T-cell (primary cell): Measurements from ENCODE around the gene SCAMP4. TPM values are rescaled to one million over a fixed set of nuclear protein-coding genes. Genes with fewer than 3 reads are reported as not detected.

ENCODE experiments used
- ATAC-seq, 4 experiments: fragments of 200-7000 bp in 3 of 4; fragments of 150-1000 bp in 1 of 4; cut with Tn5 transposase; replicated peaks in 1 of 4; 1 replicate in 3 of 4; 2 replicates in 1 of 4; pipeline ENCODE4 v1.10.0; 2021; ENCODE audit warnings: moderate library complexity in 3 of 4, mild to moderate bottlenecking in 2 of 4, moderate number of reproducible peaks in 1 of 4
- CTCF ChIA-PET, 2 donors: fragments of 300-600 bp; sonication (Branson Sonifier 250); formaldehyde crosslinking; loops; one replicate each; lab custom pipeline; 2022; ENCODE audit warnings: antibody characterized with exemption in 2 of 2; lab: Charles Lee
- POLR2A ChIA-PET, 2 donors: fragments of 300-600 bp; sonication (Branson Sonifier 250); formaldehyde crosslinking; loops; one replicate each; lab custom pipeline; 2022; ENCODE audit warnings: antibody characterized with exemption in 2 of 2; lab: Charles Lee
- DNase-seq, 35 experiments: peaks; one replicate each; pipeline versions ENCODE4 v3.0.0 to v3.0.0-alpha.2; 2013 to 2023
- H3K27ac ChIP-seq: one replicate; pipeline ENCODE4 v1.5.1; 2013; ENCODE audit warnings: low read length
- H3K27me3 ChIP-seq, 2 experiments: replicated peaks in 1 of 2; 1 replicate in 1 of 2; 2 replicates in 1 of 2; pipeline versions ENCODE4 v1.6.1 to v1.7.0; 2013; ENCODE audit warnings: low read length in 1 of 2, mixed read lengths in 1 of 2; ENCODE audit not compliant: control insufficient read depth in 2 of 2, insufficient read depth in 2 of 2; ENCODE audit errors: extremely low read depth in 1 of 2
- H3K36me3 ChIP-seq, 2 donors: 1 replicate in 1 of 2; 2 replicates in 1 of 2; pipeline versions ENCODE4 v1.6.1 to v1.7.0; 2013; ENCODE audit warnings: low read length in 1 of 2; ENCODE audit not compliant: control insufficient read depth in 2 of 2, insufficient read depth in 1 of 2; ENCODE audit errors: extremely low read depth in 1 of 2
- H3K4me1 ChIP-seq, 2 experiments: 1 replicate in 1 of 2; 2 replicates in 1 of 2; pipeline versions ENCODE4 v1.6.1 to v1.7.0; 2013; ENCODE audit warnings: low read length in 2 of 2, mixed read lengths in 1 of 2; ENCODE audit not compliant: insufficient read depth in 2 of 2, control insufficient read depth in 1 of 2; ENCODE audit errors: extremely low read depth in 1 of 2
- H3K4me3 ChIP-seq, 2 donors: 1 replicate in 1 of 2; 2 replicates in 1 of 2; pipeline versions ENCODE4 v1.5.1 to v1.7.0; 2013; ENCODE audit warnings: mild to moderate bottlenecking in 2 of 2, low read length in 1 of 2, moderate library complexity in 1 of 2; ENCODE audit not compliant: control insufficient read depth in 1 of 2; ENCODE audit errors: extremely low read depth in 1 of 2
- H3K9me3 ChIP-seq: 2 replicates; pipeline ENCODE4 v1.7.0; 2013
- H3K27ac Mint-ChIP-seq, 2 donors: one replicate each; pipeline ENCODE4 v1.8.0; 2020 to 2021; ENCODE audit warnings: mild to moderate bottlenecking in 2 of 2, mixed read lengths in 2 of 2
- H3K27me3 Mint-ChIP-seq, 2 donors: one replicate each; pipeline ENCODE4 v1.8.0; 2021 to 2022; ENCODE audit warnings: mixed read lengths in 2 of 2
- H3K36me3 Mint-ChIP-seq: one replicate; pipeline ENCODE4 v1.8.0; 2021; ENCODE audit warnings: mixed read lengths
- H3K4me1 Mint-ChIP-seq, 3 donors: one replicate each; pipeline ENCODE4 v1.8.0; 2020 to 2022; ENCODE audit warnings: mixed read lengths in 3 of 3, mild to moderate bottlenecking in 1 of 3
- H3K4me3 Mint-ChIP-seq, 3 donors: one replicate each; pipeline ENCODE4 v1.8.0; 2020 to 2022; ENCODE audit warnings: mild to moderate bottlenecking in 3 of 3, mixed read lengths in 3 of 3, moderate library complexity in 3 of 3
- H3K9me3 Mint-ChIP-seq, 3 donors: one replicate each; pipeline ENCODE4 v1.8.0; 2020 to 2022; ENCODE audit warnings: mixed read lengths in 3 of 3
- WGBS: methylation state at CpG from one replicate; pipeline ENCODE4 v1.1.5; 2013; ENCODE audit warnings: missing lambda C conversion rate; ENCODE audit not compliant: insufficient coverage; 5-methylcytosine and 5-hydroxymethylcytosine counted together
- total RNA-seq, 35 experiments: library from RNA in 6 of 35; stranded (reverse) in 6 of 35; fragments of 120-200 nt in 1 of 35; gene quantifications; one replicate each; pipeline versions ENCODE4 v1.2.1 to v1.2.4 and lab custom pipeline; 2013 to 2026

Gene SCAMP4
- total RNA-seq, 5 donors from 2014 or later (not counting 1 experiment from before 2014, with no cell fraction given), result 24.8 to 49.2 (median 27.5) TPM

DNA sequence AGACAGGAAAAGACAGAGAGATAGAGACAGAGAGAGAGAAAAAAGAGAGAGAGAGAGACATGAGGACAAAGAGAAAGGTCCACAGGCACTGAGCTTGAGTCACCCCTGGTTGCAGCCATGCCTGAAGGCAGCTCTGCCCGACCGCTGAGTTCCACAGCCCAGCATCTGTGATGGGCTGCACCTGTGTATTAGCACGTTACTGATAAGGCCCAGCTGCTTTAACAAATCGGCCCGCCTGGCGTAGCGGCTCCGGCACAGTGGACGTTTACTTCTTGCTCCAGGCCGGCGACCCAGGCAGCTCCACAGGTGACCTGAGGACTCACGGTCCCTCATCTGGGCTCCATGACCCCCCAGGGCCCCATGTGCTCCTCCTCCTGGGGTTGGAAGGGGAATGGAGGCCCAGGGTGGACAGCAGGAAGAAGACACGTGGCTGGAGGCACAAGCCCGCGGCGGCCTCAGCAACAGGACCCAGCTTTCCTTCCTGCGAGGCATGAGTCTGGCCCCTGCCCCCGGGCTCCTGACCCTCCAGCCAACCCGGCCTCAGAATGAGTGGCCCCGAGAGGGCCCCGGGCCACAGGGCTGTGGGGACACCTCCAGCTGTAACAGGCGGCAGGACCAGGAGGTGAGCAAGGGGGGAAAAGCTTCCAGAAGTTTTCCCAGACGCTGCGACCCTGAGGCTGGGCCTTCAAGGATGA is 31.9 kb downstream of the SCAMP4 start:
- H3K36me3 Mint-ChIP-seq, result no peaks in the 10 kb centered on the region
- peaks cover 0 to 3% (median 2%) of the 10 kb centered on the region in 3 donors for H3K9me3 Mint-ChIP-seq
- Histone ChIP-seq H3K9me3 (no peaks in the 10 kb centered on the region), H3K36me3 (no peaks in the 10 kb centered on the region), H3K4me1 (peaks cover 3 to 18% of the 10 kb centered on the region in 2 experiments), H3K27me3 (no peaks in the 10 kb centered on the region), H3K4me3 (no peak overlapping the region), H3K27ac (no peak overlapping the region)
- H3K27me3 Mint-ChIP-seq, result no peaks in the 10 kb centered on the region
- ChIA-PET POLR2A (no interaction called here), CTCF (interaction anchor here (0.7 to 1.0 kb wide), 2 partner anchors 9 to 132 kb away, joined by 3 to 4 read pairs; no protein-coding TSS in a partner anchor)
- no peak overlapping the region for H3K4me3 Mint-ChIP-seq
- peak overlapping the region; percentile 27 to 77 for H3K27ac Mint-ChIP-seq
- 95% methylated on average over 22 of the region's 24 CpGs for WGBS
- DNase-seq, result no peak
- no peak for ATAC-seq
- H3K4me1 Mint-ChIP-seq, result peaks cover 24 to 33% (median 27%) of the 10 kb centered on the region in 3 donors

- no peaks in the 10 kb centered on the region for H3K27me3 Mint-ChIP-seq
- ChIA-PET POLR2A (no interaction called here), CTCF (no interaction called here)
- H3K36me3 Mint-ChIP-seq, result no peaks in the 10 kb centered on the region
- WGBS, result 90% methylated on average over 2 of the region's 7 CpGs
- peaks cover 29 to 35% (median 30%) of the 10 kb centered on the region in 3 donors for H3K4me1 Mint-ChIP-seq
- Histone ChIP-seq H3K36me3 (no peaks in the 10 kb centered on the region), H3K4me3 (no peak overlapping the region), H3K4me1 (peaks cover 5 to 23% of the 10 kb centered on the region in 2 experiments), H3K9me3 (no peaks in the 10 kb centered on the region), H3K27ac (no peak overlapping the region), H3K27me3 (no peaks in the 10 kb centered on the region)
- H3K9me3 Mint-ChIP-seq, result peaks cover 0 to 3% (median 2%) of the 10 kb centered on the region in 3 donors
- H3K4me3 Mint-ChIP-seq, result peak overlapping the region in 1 of 3 donors; percentile 23
- no peak for ATAC-seq
- H3K27ac Mint-ChIP-seq, result peak overlapping the region in 1 of 2 donors; percentile 58
- no peak for DNase-seq
Measured at GRCh38 chr19:1938071-1938470, 32.9 kb downstream of the SCAMP4 start.

DNA sequence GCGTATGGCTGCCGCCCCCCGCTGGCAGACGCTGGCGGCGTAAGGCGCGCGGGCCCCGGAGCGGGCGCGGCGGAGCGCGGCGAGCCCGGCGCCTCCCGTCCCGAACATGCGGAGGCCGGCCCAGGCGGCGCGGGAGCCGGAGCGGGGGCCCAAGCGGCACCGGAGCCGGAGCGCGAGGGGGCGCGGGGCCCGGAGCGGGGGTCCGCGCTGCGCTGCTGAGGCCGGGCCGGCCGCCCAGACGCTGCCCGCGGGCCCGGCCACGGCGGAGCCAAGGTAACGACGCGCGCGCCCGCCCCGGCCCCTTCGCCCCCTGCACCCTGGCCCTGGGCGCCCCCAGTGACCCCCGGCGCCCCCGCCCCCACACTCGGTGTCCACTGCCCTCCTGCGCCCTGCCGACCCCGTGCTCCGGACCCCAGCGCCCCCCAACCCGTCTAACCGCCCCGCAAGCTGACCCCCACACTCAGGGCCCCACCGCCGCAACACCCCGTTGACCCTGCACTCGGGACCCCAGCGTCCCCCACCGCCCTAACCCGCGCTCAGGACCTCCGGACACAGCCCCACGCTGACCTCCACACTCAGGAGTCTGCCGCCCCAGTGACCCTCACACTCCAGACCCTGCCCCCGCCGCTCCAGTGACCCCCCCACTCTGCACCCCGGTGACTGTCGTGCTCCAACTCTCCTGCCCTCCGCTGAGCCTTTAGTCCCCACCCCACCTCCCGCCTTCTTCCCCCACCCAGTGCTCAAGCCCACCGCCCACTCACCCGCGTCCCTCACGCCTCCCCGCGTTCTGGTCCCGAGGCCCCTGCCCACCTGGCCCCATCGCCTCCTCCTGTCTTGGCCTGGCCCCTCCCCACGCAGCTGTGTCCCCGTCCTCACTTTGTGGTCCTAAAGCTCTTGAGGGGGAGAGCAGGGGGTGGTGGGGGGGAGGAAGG is 36.2 kb downstream of the SCAMP4 start, which contains the start of gene CSNK1G2:
TSS of gene CSNK1G2 (plus strand) at position 27 of the 932 bp plus-strand sequence. CDS start 28,601 bp downstream, outside the sequence.
- DNase-seq (peak in 4 of 35 experiments; percentile 15 to 27 (median 22)), ATAC-seq (peak; percentile 46 to 67 (median 62))

DNA sequence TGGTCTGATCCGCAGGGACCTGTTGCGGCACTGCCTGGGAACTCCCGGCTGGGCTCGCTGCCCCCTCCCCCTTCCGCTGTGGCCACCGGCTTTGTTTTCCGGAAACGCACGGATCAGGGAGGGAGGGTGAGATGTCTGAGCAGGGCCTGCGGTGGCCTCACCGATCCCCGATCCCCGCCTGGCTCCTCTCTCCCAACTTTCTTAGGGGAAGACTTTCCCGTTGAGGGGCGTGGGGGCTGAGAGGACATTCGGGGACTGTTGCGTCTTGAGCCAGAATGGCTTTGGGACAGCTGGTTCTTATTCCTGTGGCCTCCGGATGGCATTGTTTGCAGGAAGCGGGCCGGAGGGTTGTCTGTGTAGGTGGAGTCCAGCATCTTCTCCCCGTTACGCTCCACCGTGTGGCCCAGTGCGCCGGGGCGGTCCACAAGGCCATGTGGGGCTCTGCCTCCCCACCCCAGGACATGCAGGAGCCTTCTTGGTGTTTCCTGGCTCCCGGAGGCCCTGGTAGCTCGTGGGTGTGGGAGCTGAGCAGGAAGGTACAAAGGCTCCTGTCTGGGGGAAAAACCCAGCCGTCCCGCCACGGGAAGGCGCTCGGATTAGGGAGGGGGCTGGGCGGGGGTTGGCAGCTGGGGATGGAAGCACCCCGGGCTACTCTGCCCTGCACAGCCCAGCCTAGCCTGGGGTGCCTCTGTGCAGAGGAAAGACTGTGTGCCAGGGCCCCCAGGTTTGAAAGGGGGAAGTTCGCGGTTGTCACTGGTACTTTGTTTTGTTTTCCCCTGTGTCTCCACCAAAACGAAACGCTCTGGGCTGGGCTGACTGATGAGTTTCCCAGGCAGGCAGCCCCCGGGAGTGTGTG is 37.1 kb downstream of the SCAMP4 start:
- peak; percentile 53 to 63 (median 55) for ATAC-seq
- Histone ChIP-seq H3K9me3 (no peaks in the 10 kb centered on the region), H3K27ac (peak overlapping the region; percentile 96), H3K27me3 (no peaks in the 10 kb centered on the region), H3K4me3 (peak overlapping the region; percentile 70 to 94), H3K4me1 (peaks cover 19 to 59% of the 10 kb centered on the region in 2 experiments), H3K36me3 (peaks cover 0 to 8% of the 10 kb centered on the region in 2 donors)
- CTCF ChIA-PET, result interaction anchor here in 1 of 2 donors (0.5 kb wide), 1 partner anchor 156 kb away, joined by 3 read pairs; no protein-coding TSS in a partner anchor
- no peaks in the 10 kb centered on the region for H3K27me3 Mint-ChIP-seq
- H3K27ac Mint-ChIP-seq, result peak overlapping the region; percentile 98
- peak overlapping the region; percentile 87 to 96 (median 92) for H3K4me3 Mint-ChIP-seq
- H3K9me3 Mint-ChIP-seq, result no peaks in the 10 kb centered on the region
- peak; percentile 57 to 90 (median 75) for DNase-seq
- H3K4me1 Mint-ChIP-seq, result peaks cover 28 to 42% (median 36%) of the 10 kb centered on the region in 3 donors
- under 1% methylated on average over 27 of the region's 40 CpGs for WGBS
- POLR2A ChIA-PET, result interaction anchor here (0.6 to 1.0 kb wide), 3 partner anchors 100 to 514 kb away, joined by 3 to 4 read pairs (median 3); no protein-coding TSS in a partner anchor
- no peaks in the 10 kb centered on the region for H3K36me3 Mint-ChIP-seq

More for the DNA sequence above, 36.2 kb downstream of the SCAMP4 start, which contains the start of gene CSNK1G2:
- Histone ChIP-seq H3K4me3 (peak within 1 kb of the TSS; percentile 70 to 94), H3K4me1 (peaks cover 19 to 53% of the 10 kb centered on the region in 2 experiments), H3K27ac (peak within 1 kb of the TSS; percentile 97), H3K9me3 (no peaks in the 10 kb centered on the region), H3K27me3 (no peaks in the 10 kb centered on the region), H3K36me3 (peaks cover 0 to 2% of the 10 kb centered on the region in 2 donors)
- Mint-ChIP-seq H3K27me3 (no peaks in the 10 kb centered on the region), H3K4me3 (peak within 1 kb of the TSS; percentile 87 to 96 (median 92)), H3K36me3 (no peaks in the 10 kb centered on the region), H3K4me1 (peaks cover 32 to 39% (median 37%) of the 10 kb centered on the region in 3 donors), H3K9me3 (no peaks in the 10 kb centered on the region), H3K27ac (peak within 1 kb of the TSS; percentile 98)
- CTCF ChIA-PET, result interaction anchor here in 1 of 2 donors (0.5 kb wide), 1 partner anchor 9 kb away, joined by 4 read pairs; no protein-coding TSS in a partner anchor
- whole genome bisulfite sequencing, result under 1% methylated on average over 87 of the region's 97 CpGs
- POLR2A ChIA-PET, result interaction anchor here in 1 of 2 donors (0.6 to 0.7 kb wide), 2 partner anchors 105 to 515 kb away, joined by 3 to 4 read pairs; no protein-coding TSS in a partner anchor

DNA sequence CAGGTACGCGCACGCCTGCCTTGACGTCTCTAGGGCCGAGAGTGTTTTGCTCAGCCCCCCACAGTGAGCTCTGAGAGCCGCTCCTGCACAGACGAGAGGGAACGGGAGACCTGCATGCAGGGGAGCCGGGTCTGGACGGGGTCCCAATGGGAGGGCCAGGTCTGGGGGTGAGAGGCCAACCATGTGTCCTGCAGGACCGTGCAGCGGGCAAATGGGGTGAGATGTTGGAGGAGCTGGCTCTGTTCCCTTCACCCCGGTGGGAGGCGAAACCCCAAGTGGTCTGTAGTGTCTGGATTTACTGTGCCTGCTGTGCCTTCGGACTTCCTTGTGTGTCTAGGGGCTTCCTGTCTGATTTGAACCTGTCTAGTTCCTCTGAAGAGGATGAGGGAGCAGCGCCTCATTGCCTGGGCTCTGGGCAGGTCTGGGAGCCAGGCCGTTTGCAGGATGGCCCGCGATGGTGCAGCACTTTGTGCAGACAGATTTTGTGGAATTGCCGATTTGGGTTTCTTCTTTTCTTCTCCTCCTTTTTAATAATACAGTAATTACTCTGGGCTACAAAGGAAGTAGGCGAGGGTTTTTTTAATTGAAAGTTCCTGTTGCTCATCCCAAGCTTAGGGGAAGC is 37.8 kb downstream of the SCAMP4 start:
- ATAC-seq, result no peak
- Histone ChIP-seq H3K4me1 (peaks cover 19 to 66% of the 10 kb centered on the region in 2 experiments), H3K27ac (peak overlapping the region; percentile 96), H3K9me3 (no peaks in the 10 kb centered on the region), H3K4me3 (peak overlapping the region; percentile 70 to 94), H3K36me3 (peaks cover 0 to 8% of the 10 kb centered on the region in 2 donors), H3K27me3 (no peaks in the 10 kb centered on the region)
- DNase-seq, result peak in 1 of 35 experiments; percentile 55
- Mint-ChIP-seq H3K36me3 (no peaks in the 10 kb centered on the region), H3K9me3 (no peaks in the 10 kb centered on the region), H3K27me3 (no peaks in the 10 kb centered on the region), H3K27ac (peak overlapping the region; percentile 98), H3K4me3 (peak overlapping the region; percentile 87 to 96 (median 92)), H3K4me1 (peaks cover 28 to 43% (median 36%) of the 10 kb centered on the region in 3 donors)
- WGBS, result 2% methylated on average over 15 of the region's 21 CpGs
- ChIA-PET POLR2A (interaction anchor here (0.5 to 1.0 kb wide), 2 partner anchors 9 to 99 kb away, joined by 3 to 4 read pairs; no protein-coding TSS in a partner anchor), CTCF (interaction anchor here (0.5 to 0.7 kb wide), 2 partner anchors 15 to 156 kb away, joined by 3 read pairs; no protein-coding TSS in a partner anchor)
